GM12878 (cell line): ENCODE measurements around the gene MOB2. TPM values are rescaled to one million over a fixed set of nuclear protein-coding genes. Genes with fewer than 3 reads are reported as not detected.

ENCODE experiments used
- ATAC-seq: fragments of 200-7000 bp; cut with Tn5 transposase; 3 replicates; pipeline ENCODE4 v1.9.1; 2020; ENCODE audit warnings: mild to moderate bottlenecking, moderate library complexity
- BruUV-seq: library from RNA; stranded (reverse); fragments of 400-500 nt; replicated peaks from 2 replicates; lab custom pipeline; 2021; lab: Mats Ljungman, UMichigan
- CTCF ChIA-PET: fragments of 300-600 bp; sonication (Branson Sonifier 250); formaldehyde crosslinking; extraction: SDS; loops from one replicate; lab custom pipeline; 2021; ENCODE audit warnings: inconsistent platforms; lab: Yijun Ruan, JAX
- POLR2A ChIA-PET: fragments of 350-600 bp; formaldehyde crosslinking; extraction: SDS; loops from one replicate; lab custom pipeline; 2021; ENCODE audit warnings: inconsistent platforms; lab: Charles Lee
- RAD21 ChIA-PET: fragments of 300-600 bp; sonication (Branson Sonifier 250); formaldehyde crosslinking; loops from one replicate; lab custom pipeline; 2023; ENCODE audit warnings: antibody characterized with exemption; ENCODE audit not compliant: unreplicated experiment; lab: Charles Lee
- SMC1A ChIA-PET: fragments of 300-600 bp; sonication (Branson Sonifier 250); formaldehyde crosslinking; loops from one replicate; lab custom pipeline; 2023; ENCODE audit not compliant: unreplicated experiment, uncharacterized antibody; lab: Charles Lee
- DNase-seq: peaks from one replicate; pipeline ENCODE4 v3.0.0-alpha.2; 2011; ENCODE audit warnings: low read depth, low spot score
- FAIRE-seq: peaks from 3 replicates; lab custom pipeline; 2011; peaks lifted over from hg19 to GRCh38; lab: Jason Lieb, UNC
- H2AFZ ChIP-seq: 2 replicates; pipeline ENCODE4 v1.6.0; 2011; ENCODE audit warnings: low read depth, low read length, control low read depth; ENCODE audit not compliant: control insufficient read depth
- H3K27ac ChIP-seq: 2 replicates; pipeline ENCODE4 v1.5.1; 2011; ENCODE audit warnings: control low read depth; ENCODE audit not compliant: control insufficient read depth, insufficient read depth
- H3K27me3 ChIP-seq, 2 experiments: replicated peaks in 1 of 2; 2 replicates each; pipeline versions ENCODE4 v1.6.0 to v1.6.1; 2011; ENCODE audit warnings: low read length in 1 of 2; ENCODE audit not compliant: control insufficient read depth in 2 of 2, insufficient read depth in 2 of 2
- H3K36me3 ChIP-seq, 2 experiments: 2 replicates each; pipeline ENCODE4 v1.5.1; 2011; ENCODE audit warnings: low read length in 1 of 2; ENCODE audit not compliant: control insufficient read depth in 2 of 2, insufficient read depth in 2 of 2
- H3K4me1 ChIP-seq: 2 replicates; pipeline ENCODE4 v1.6.1; 2011; ENCODE audit warnings: mild to moderate bottlenecking, low read length, moderate library complexity, mixed read lengths; ENCODE audit not compliant: control insufficient read depth, insufficient read depth
- H3K4me2 ChIP-seq: 2 replicates; pipeline ENCODE4 v1.6.0; 2011; ENCODE audit warnings: control low read depth; ENCODE audit not compliant: control insufficient read depth, insufficient read depth
- H3K4me3 ChIP-seq: fragments of 200-600 bp; sonication (generic); 2 replicates; pipeline ENCODE4 v1.5.1; 2016
- H3K79me2 ChIP-seq: 2 replicates; pipeline ENCODE4 v1.6.0; 2011; ENCODE audit warnings: low read length; ENCODE audit not compliant: control insufficient read depth, insufficient read depth
- H3K9ac ChIP-seq: 2 replicates; pipeline ENCODE4 v1.8.0; 2011; ENCODE audit warnings: low read length, control low read depth, mixed read lengths; ENCODE audit not compliant: control insufficient read depth, insufficient read depth
- H3K9me3 ChIP-seq: replicated peaks from 3 replicates; pipeline ENCODE4 v1.5.1; 2011; ENCODE audit warnings: mild to moderate bottlenecking, low read length; ENCODE audit not compliant: control insufficient read depth, insufficient read depth
- H4K20me1 ChIP-seq: 2 replicates; pipeline ENCODE4 v1.6.0; 2011; ENCODE audit not compliant: control insufficient read depth, insufficient read depth
- ASH2L ChIP-seq: fragments of 300-600, 200-600 bp; sonication (generic); IDR thresholded peaks from 2 replicates; pipeline ENCODE4 v1.6.1; 2017; ENCODE audit warnings: low read depth, mild to moderate bottlenecking, borderline replicate concordance
- CBX3 ChIP-seq: fragments of 200-600 bp; sonication (generic); IDR thresholded peaks from 2 replicates; pipeline ENCODE4 v1.6.1; 2016; ENCODE audit warnings: low read depth, borderline replicate concordance
- FOS ChIP-seq: IDR thresholded peaks from 3 replicates; pipeline ENCODE4 v1.6.1; 2011; ENCODE audit warnings: borderline replicate concordance; ENCODE audit not compliant: insufficient read length; ENCODE audit errors: extremely low read depth
- IKZF1 ChIP-seq: fragments of 450-650 bp; conservative IDR thresholded peaks from 2 replicates; pipeline ENCODE4 v1.6.1; 2017; ENCODE audit warnings: antibody characterized with exemption, mild to moderate bottlenecking
- JUND ChIP-seq: IDR thresholded peaks from 2 replicates; pipeline ENCODE4 v1.6.1; 2012; ENCODE audit warnings: low read depth, mild to moderate bottlenecking, low read length, improper control_type of control experiment, moderate library complexity
- MTA2 ChIP-seq: fragments of 450-650 bp; IDR thresholded peaks from 2 replicates; pipeline ENCODE4 v1.6.1; 2016; ENCODE audit warnings: low read depth, mild to moderate bottlenecking, moderate library complexity
- MYB ChIP-seq: fragments of 150-350 bp; IDR thresholded peaks from 2 replicates; pipeline ENCODE4 v1.6.1; 2014; ENCODE audit warnings: mild to moderate bottlenecking, low read depth, low read length, borderline replicate concordance
- NFYA ChIP-seq: IDR thresholded peaks from 2 replicates; pipeline ENCODE4 v1.6.1; 2011; ENCODE audit warnings: low read depth, mild to moderate bottlenecking, low read length, improper control_type of control experiment, borderline replicate concordance
- TCF7 ChIP-seq: IDR thresholded peaks from 2 replicates; pipeline ENCODE4 v1.6.1; 2014; ENCODE audit warnings: antibody characterized with exemption, borderline replicate concordance
- WGBS: methylation state at CpG from one replicate; pipeline ENCODE4 v1.1.6; 2016; ENCODE audit warnings: low lambda C conversion rate; ENCODE audit not compliant: insufficient replicate concordance, insufficient coverage; ENCODE audit errors: missing lambda C conversion rate; 5-methylcytosine and 5-hydroxymethylcytosine counted together
- in situ Hi-C: fragments of 300-500 bp; cut with MboI; formaldehyde crosslinking; loops from 9 replicates; pipeline ENCODE4 v1.14.3; 2018; ENCODE audit warnings: mixed read lengths
- intact Hi-C: fragments of 100-400 bp; cut with micrococcal nuclease; formaldehyde crosslinking; loops from one replicate; pipeline ENCODE4 v1.14.2; 2022; ENCODE audit not compliant: unreplicated experiment
- polyA plus RNA-seq, 11 experiments: library from polyadenylated mRNA; depleted of rRNA in 4 of 11; unstranded in 6 of 11; stranded (reverse) in 5 of 11; fragments of >200 nt; fragmentation: Nextera tagmentation in 4 of 11; fragmentation: Illumina TruSeq in 1 of 11; extraction: Ambion mirVana in 4 of 11; extraction: Trizol in 1 of 11; gene quantifications; 1 replicate in 1 of 11; 2 replicates in 10 of 11; pipeline versions ENCODE4 v1.2.1 to v1.2.3, GENCODE V29; 2011 to 2016; ENCODE audit warnings: inconsistent platforms in 2 of 11, missing spikeins in 2 of 11, low read depth in 1 of 11
- total RNA-seq, 4 experiments: library from RNA; depleted of rRNA in 3 of 4; stranded (reverse); fragments of >200 nt in 3 of 4; fragmentation: Illumina TruSeq in 1 of 4; extraction: Trizol in 1 of 4; gene quantifications; 2 replicates each; pipeline versions ENCODE4 v1.2.1 to v1.2.3, GENCODE V29; 2013 to 2021
- TF ChIP-seq, protein P1 (sequence below): fragments of 450-650 bp; IDR thresholded peaks from 2 replicates; pipeline ENCODE4 v1.6.1; 2016; ENCODE audit warnings: mild to moderate bottlenecking

MOB2 gene
- total and polyA plus RNA-seq, 10 of the 15 experiments (the other 5 are each of a cell fraction or from before 2014, with no cell fraction given): 0.10 to 34.6 (median 15.5) TPM

DNA sequence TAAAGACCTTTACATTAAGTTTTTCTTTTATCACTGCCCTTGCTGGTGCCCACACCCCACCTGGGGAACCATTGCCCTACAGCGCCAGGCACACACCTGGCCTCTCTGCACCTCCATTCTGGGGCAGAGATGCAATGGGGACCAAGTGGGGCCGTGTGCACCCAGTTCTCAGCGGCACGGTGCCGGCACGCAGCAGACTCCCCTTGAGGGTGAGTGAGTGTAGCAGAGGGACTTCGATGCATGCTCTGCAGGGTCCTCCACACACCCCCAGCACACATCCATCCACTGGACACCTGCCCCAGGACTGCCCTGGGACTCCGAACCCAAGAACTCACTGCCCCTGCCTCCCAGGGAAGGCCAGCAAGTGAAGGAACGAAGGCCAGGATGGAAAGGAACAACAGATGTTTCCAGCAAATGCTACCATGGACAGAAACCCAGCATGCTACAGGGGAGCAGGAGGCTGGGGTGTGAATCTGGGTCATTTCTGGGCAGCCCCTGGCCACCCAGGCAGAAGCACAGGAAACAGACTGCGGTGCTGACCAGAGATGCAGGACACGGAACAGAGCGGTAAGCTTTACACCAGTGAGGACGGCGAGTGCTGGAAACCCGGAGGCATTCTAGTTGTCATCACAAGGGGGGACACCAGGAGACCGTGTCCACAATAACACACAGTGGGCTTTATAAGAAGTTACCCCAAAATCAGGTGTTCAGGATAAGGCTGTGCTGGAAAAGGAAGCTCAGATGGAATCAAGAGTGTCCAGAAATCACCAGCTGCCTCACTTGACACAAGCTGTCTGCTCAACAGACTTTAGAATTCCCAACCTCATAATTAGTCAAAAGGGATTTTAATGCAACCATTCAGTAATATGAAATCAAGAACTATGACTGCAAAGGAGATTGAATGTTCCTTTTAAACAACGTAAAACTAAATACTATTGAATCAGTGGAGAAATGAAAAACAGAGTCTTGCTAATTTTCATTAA is 32.7 kb upstream of the MOB2 start:
- H3K4me3 ChIP-seq: no peak overlapping the region
- in situ Hi-C loops (no loop called here), intact Hi-C loops (no loop called here)
- ATAC-seq (no peak), FAIRE-seq (no peak), DNase-seq (no peak)
- H3K36me3 ChIP-seq: no peaks in the 10 kb centered on the region; a peak in 1 of 4 replicates
- BruUV-seq: no TSS peak
- 77% methylated on average over 17 of the region's 17 CpGs for WGBS
- ChIA-PET RAD21 (interaction anchor here (1.2 kb wide), 2 partner anchors 55 to 257 kb away, joined by 3 to 4 read pairs; no protein-coding TSS in a partner anchor), POLR2A (no interaction called here), CTCF (no interaction called here), SMC1A (no interaction called here)
- no peaks in the 10 kb centered on the region for H3K27me3 ChIP-seq
- no peak overlapping the region for H3K9ac ChIP-seq
- H3K4me2 ChIP-seq: no peak overlapping the region
- H4K20me1 ChIP-seq: no peaks in the 10 kb centered on the region; the same call in 1 of the 2 replicates
- no peak overlapping the region for H3K27ac ChIP-seq
- no peaks in the 10 kb centered on the region for H3K9me3 ChIP-seq
- H3K4me1 ChIP-seq: peaks cover 10% of the 10 kb centered on the region
- H3K79me2 ChIP-seq: peaks cover 7% of the 10 kb centered on the region
- no peak overlapping the region for H2AFZ ChIP-seq
- TF ChIP-seq MYB (no peak), JUND (no peak)

DNA sequence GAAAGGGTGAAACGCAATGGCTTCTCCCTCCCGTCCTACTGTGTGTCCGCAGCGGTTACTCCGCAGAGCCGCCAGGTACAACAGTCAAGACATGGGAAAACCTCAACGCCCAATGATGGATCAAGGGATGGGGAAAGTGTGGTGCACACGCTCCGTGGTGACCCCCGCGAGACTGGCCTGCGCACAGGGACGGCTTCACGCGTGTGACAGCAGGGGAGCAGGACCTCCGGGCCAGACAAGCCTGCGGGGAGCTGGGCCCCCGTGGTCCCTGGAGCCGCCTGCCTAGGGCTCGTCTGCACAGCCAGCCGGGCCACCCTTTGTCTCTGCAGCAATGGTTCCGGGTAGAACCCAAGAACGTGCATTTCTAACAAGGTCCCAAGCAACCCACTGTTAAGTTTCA is 31.7 kb upstream of the MOB2 start:
- DNase-seq (no peak), FAIRE-seq (no peak), ATAC-seq (no peak)
- CTCF ChIA-PET: no interaction called here
- Histone ChIP-seq H3K79me2 (peaks cover 5% of the 10 kb centered on the region), H3K4me1 (peaks cover 10% of the 10 kb centered on the region), H3K4me2 (no peak overlapping the region), H2AFZ (no peak overlapping the region), H3K27ac (no peak overlapping the region), H3K9me3 (no peaks in the 10 kb centered on the region), H3K9ac (no peak overlapping the region), H3K27me3 (no peaks in the 10 kb centered on the region), H3K36me3 (no peaks in the 10 kb centered on the region; a peak in 1 of 4 replicates), H3K4me3 (no peak overlapping the region), H4K20me1 (no peaks in the 10 kb centered on the region; the same call in 1 of the 2 replicates)
- RAD21 ChIA-PET: no interaction called here
- TF ChIP-seq NFYA (no peak), CBX3 (no peak), FOS (no peak), MTA2 (no peak), IKZF1 (no peak), TCF7 (no peak), ASH2L (no peak)
- TF ChIP-seq, protein P1, sequence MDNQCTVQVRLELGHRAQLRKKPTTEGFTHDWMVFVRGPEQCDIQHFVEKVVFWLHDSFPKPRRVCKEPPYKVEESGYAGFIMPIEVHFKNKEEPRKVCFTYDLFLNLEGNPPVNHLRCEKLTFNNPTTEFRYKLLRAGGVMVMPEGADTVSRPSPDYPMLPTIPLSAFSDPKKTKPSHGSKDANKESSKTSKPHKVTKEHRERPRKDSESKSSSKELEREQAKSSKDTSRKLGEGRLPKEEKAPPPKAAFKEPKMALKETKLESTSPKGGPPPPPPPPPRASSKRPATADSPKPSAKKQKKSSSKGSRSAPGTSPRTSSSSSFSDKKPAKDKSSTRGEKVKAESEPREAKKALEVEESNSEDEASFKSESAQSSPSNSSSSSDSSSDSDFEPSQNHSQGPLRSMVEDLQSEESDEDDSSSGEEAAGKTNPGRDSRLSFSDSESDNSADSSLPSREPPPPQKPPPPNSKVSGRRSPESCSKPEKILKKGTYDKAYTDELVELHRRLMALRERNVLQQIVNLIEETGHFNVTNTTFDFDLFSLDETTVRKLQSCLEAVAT: no peak
- BruUV-seq: no TSS peak
- intact Hi-C loops: no loop called here
- POLR2A ChIA-PET: no interaction called here
- 95% methylated on average over 23 of the region's 23 CpGs for WGBS
- SMC1A ChIA-PET: interaction anchor here (1.0 to 1.6 kb wide), 2 partner anchors 28 to 57 kb away, joined by 3 read pairs; no protein-coding TSS in a partner anchor
- in situ Hi-C loops: no loop called here
